Choroid plexus epithelial cell (primary cell): Measurements from ENCODE around the gene C19orf18.
A peak's percentile ranks its signal among the peaks of the same experiment; 100 is the strongest.

Experiments used
- DNase-seq: peaks from one replicate; pipeline ENCODE4 v3.0.0-alpha.2; 2010; ENCODE audit warnings: low read depth
- H3K4me3 ChIP-seq: 2 replicates; pipeline ENCODE4 v1.5.1; 2011; ENCODE audit warnings: low read depth, mild to moderate bottlenecking, control low read depth, low read length, moderate library complexity
- TF ChIP-seq, protein P1 (sequence below): conservative IDR thresholded peaks from 2 replicates; pipeline ENCODE4 v1.5.1; 2011; ENCODE audit warnings: low read depth, mild to moderate bottlenecking, control low read depth, inconsistent platforms, low read length, moderate library complexity

Gene C19orf18

GRCh38 chr19:57949296-57949695 is 25.0 kb downstream of the C19orf18 start:
- TF ChIP-seq, protein P1, sequence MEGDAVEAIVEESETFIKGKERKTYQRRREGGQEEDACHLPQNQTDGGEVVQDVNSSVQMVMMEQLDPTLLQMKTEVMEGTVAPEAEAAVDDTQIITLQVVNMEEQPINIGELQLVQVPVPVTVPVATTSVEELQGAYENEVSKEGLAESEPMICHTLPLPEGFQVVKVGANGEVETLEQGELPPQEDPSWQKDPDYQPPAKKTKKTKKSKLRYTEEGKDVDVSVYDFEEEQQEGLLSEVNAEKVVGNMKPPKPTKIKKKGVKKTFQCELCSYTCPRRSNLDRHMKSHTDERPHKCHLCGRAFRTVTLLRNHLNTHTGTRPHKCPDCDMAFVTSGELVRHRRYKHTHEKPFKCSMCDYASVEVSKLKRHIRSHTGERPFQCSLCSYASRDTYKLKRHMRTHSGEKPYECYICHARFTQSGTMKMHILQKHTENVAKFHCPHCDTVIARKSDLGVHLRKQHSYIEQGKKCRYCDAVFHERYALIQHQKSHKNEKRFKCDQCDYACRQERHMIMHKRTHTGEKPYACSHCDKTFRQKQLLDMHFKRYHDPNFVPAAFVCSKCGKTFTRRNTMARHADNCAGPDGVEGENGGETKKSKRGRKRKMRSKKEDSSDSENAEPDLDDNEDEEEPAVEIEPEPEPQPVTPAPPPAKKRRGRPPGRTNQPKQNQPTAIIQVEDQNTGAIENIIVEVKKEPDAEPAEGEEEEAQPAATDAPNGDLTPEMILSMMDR: no peak
- no peak for DNase-seq

DNA sequence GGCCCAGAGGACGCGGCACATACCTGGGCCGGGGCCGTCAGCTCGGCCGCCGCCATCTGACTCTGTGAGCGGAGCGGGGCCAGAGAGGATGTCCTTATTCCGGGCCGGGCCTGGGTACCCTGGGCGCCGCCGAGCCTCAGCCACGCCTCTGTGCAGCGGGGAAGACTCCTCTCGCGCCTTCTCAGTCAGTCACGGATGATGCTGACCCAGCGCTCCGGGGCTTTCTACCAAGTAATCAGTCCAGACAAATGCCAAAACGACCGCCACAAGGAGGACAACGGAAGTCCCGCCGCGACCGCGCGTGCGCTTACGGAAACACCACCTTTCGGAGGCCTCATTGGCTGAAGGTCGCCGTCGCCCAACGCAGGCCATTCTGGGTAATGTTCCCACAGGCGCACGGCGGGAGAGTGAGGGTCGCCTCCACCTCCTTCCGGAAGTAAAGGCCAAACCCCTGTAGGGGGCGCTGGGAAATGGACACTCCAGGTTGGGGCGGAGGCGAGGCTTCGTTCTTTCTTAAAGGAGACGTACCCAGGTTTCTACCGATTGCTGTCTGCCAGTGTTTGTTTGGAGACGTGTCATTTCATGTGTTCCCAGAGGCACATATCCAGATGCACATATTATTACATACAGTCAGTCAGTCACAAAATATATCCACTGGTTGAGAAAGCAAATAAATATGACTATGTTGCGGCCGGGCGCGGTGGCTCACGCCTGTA is 26.8 kb downstream of the C19orf18 start, which contains the start of gene ZNF256:
ZNF256 (minus strand) TSS at position 288 of the 716 bp plus-strand sequence; CDS start at position 56, 232 bp downstream.
- TF ChIP-seq, protein P1: peak; percentile 71
- H3K4me3 ChIP-seq: peak within 1 kb of the TSS; percentile 86
- DNase-seq: peak; percentile 97

More at GRCh38 chr19:57949296-57949695, 25.0 kb downstream of the C19orf18 start:
- H3K4me3 ChIP-seq: no peak overlapping the region

DNA sequence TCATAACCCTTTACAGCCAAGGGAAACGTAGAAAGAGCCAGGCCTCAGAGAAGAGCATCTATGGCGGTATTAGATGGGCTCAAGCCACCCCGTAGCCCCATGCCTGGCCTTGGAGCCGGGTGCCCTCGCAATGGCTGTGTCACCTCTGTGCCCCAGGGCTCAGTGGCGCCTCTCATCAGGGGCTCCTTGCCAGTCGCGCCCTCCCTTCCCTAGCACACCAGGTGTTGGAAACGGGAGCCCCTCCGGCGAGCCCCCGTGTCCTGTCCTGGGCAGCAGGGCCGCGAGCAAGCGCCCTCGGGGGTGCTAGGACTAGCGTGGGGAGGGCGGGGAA is 27.3 kb downstream of the C19orf18 start:
- TF ChIP-seq, protein P1: no peak
- no peak for DNase-seq
- H3K4me3 ChIP-seq: peak overlapping the region; percentile 86

DNA sequence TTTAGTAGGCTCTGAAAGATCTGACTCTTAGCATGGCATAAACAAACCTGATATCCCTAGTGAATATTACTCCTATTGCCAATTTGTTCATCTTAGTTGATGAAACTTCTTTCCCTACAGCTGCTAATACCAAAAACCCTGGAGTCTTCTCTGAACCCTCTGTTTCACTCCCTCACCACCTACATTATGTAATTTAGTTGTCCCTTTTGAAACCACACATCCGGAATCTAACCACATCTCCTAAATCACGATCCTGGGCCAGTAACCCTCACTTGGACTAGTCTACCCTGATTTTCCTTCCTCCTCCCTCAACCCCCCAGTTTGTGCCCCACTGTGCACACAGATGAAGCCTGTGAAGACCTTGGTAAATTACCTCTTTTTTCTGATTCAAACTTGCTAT is 28.0 kb downstream of the C19orf18 start:
- DNase-seq: no peak
- TF ChIP-seq, protein P1: no peak
- H3K4me3 ChIP-seq: peak overlapping the region; percentile 86

- DNase-seq: no peak
- no peak overlapping the region for H3K4me3 ChIP-seq
- TF ChIP-seq, protein P1: no peak
Observed at GRCh38 chr19:57941593-57941992, 32.7 kb downstream of the C19orf18 start.

GRCh38 chr19:57935731-57936130 is 38.6 kb downstream of the C19orf18 start:
- TF ChIP-seq, protein P1: no peak
- no peak overlapping the region for H3K4me3 ChIP-seq

GRCh38 chr19:57934820-57935665 is 39.3 kb downstream of the C19orf18 start, which contains the start of gene ZNF418:
TSS of gene ZNF418 (minus strand) at chr19:57935402. CDS start at chr19:57933822, 1,580 bp downstream.
- DNase-seq: peak; percentile 91
- TF ChIP-seq, protein P1: no peak
- peak within 1 kb of the TSS; percentile 78 for H3K4me3 ChIP-seq

More at GRCh38 chr19:57935731-57936130, 38.6 kb downstream of the C19orf18 start:
- no peak for DNase-seq
